ENCODE measurements around the gene PEX14.
"Not testable (repeated sequence)": the region's sequence is repeated elsewhere in the genome, so short reads cannot be mapped to it uniquely, and the experiment has no call there.

DNA sequence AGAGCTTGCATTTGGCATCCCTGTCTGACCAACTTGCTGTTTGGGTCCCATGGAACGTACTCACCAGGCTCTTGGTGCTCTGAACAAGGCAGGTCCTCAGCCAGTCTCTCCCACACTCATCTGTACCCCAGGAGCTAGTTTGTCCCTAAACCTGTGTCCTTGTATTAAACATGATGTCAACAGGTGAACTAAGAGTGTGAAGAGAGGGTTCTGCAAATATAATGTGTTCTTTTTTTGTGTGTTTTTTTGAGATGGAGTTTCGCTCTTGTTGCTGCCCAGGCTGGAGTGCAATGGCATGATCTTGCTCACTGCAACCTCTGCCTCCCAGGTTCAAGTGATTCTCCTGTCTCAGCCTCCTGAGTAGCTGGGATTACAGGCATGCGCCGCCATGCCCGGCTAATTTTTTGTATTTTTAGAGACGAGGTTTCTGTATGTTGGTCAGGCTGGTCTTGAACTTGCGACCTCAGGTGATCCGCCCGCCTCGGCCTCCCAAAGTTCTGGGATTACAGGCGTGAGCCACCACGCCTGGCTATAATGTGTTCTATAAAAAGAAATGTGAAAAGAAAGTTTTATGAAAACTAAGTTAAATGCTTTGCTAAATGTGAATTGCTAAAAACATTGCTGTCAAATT, 31.4 kb downstream of the PEX14 start:
- not testable (repeated sequence) for TF ChIP-seq YY1 (IDR thresholded peaks at IDR 0.05; ENCODE audit: insufficient read depth, insufficient read length); SUZ12 (IDR thresholded peaks at IDR 0.05; ENCODE audit: extremely low read depth, insufficient read depth, insufficient read length)

All from NT2/D1 (cell line).